Mesothelial cell of epicardium (in vitro differentiated cells): ENCODE data around the gene RAX2. TPM values are rescaled to one million over a fixed set of nuclear protein-coding genes. Genes with fewer than 3 reads are reported as not detected.
A peak's percentile ranks its signal among the peaks of the same experiment; 100 is the strongest.

Source experiments
- DNase-seq, 2 experiments: peaks; one replicate each; pipeline ENCODE4 v3.0.0; 2021; ENCODE audit warnings: low spot score in 2 of 2; ENCODE audit not compliant: unreplicated experiment in 2 of 2
- H3K27ac Mint-ChIP-seq: 2 replicates; pipeline ENCODE4 v1.8.0; 2021; ENCODE audit warnings: mixed read lengths
- H3K27me3 Mint-ChIP-seq: 2 replicates; pipeline ENCODE4 v1.8.0; 2021; ENCODE audit warnings: low read depth, mixed read lengths
- H3K36me3 Mint-ChIP-seq: 2 replicates; pipeline ENCODE4 v1.8.0; 2021; ENCODE audit warnings: mixed read lengths
- H3K4me1 Mint-ChIP-seq: 2 replicates; pipeline ENCODE4 v1.8.0; 2021; ENCODE audit warnings: mixed read lengths
- H3K4me3 Mint-ChIP-seq: 2 replicates; pipeline ENCODE4 v1.8.0; 2021; ENCODE audit warnings: mild to moderate bottlenecking, moderate library complexity, mixed read lengths
- H3K9me3 Mint-ChIP-seq: 2 replicates; pipeline ENCODE4 v1.8.0; 2021; ENCODE audit warnings: mixed read lengths
- total RNA-seq: library from RNA; stranded (reverse); gene quantifications from 3 replicates; pipeline ENCODE4 v1.2.1, GENCODE V29; 2021
- TF ChIP-seq, protein P1 (sequence below): fragments of 200-600 bp; sonication (generic); IDR thresholded peaks from one replicate; pipeline ENCODE4 v1.5.0; 2021; ENCODE audit warnings: antibody characterized with exemption; ENCODE audit not compliant: unreplicated experiment

RAX2 gene
- total RNA-seq, 1 donor from 2014 or later, result not detected

- peaks cover 16% of the 10 kb centered on the region for H3K9me3 Mint-ChIP-seq
- H3K36me3 Mint-ChIP-seq, result peaks cover 12% of the 10 kb centered on the region
- peak overlapping the region; percentile 23 for H3K4me3 Mint-ChIP-seq
- TF ChIP-seq, protein P1, sequence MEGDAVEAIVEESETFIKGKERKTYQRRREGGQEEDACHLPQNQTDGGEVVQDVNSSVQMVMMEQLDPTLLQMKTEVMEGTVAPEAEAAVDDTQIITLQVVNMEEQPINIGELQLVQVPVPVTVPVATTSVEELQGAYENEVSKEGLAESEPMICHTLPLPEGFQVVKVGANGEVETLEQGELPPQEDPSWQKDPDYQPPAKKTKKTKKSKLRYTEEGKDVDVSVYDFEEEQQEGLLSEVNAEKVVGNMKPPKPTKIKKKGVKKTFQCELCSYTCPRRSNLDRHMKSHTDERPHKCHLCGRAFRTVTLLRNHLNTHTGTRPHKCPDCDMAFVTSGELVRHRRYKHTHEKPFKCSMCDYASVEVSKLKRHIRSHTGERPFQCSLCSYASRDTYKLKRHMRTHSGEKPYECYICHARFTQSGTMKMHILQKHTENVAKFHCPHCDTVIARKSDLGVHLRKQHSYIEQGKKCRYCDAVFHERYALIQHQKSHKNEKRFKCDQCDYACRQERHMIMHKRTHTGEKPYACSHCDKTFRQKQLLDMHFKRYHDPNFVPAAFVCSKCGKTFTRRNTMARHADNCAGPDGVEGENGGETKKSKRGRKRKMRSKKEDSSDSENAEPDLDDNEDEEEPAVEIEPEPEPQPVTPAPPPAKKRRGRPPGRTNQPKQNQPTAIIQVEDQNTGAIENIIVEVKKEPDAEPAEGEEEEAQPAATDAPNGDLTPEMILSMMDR, result no peak
- DNase-seq, result no peak
- peaks cover 56% of the 10 kb centered on the region for H3K27me3 Mint-ChIP-seq
- no peak overlapping the region for H3K27ac Mint-ChIP-seq
- peaks cover 2% of the 10 kb centered on the region for H3K4me1 Mint-ChIP-seq
Measured at GRCh38 chr19:3783660-3784584, 11.9 kb upstream of the RAX2 start.

GRCh38 chr19:3782903-3783302 lies 10.9 kb upstream of the RAX2 start:
- DNase-seq, result no peak
- peaks cover 2% of the 10 kb centered on the region for H3K4me1 Mint-ChIP-seq
- peaks cover 50% of the 10 kb centered on the region for H3K27me3 Mint-ChIP-seq
- peaks cover 12% of the 10 kb centered on the region for H3K36me3 Mint-ChIP-seq
- no peak overlapping the region for H3K4me3 Mint-ChIP-seq
- H3K9me3 Mint-ChIP-seq, result peaks cover 16% of the 10 kb centered on the region
- no peak overlapping the region for H3K27ac Mint-ChIP-seq
- TF ChIP-seq, protein P1, result no peak

DNA sequence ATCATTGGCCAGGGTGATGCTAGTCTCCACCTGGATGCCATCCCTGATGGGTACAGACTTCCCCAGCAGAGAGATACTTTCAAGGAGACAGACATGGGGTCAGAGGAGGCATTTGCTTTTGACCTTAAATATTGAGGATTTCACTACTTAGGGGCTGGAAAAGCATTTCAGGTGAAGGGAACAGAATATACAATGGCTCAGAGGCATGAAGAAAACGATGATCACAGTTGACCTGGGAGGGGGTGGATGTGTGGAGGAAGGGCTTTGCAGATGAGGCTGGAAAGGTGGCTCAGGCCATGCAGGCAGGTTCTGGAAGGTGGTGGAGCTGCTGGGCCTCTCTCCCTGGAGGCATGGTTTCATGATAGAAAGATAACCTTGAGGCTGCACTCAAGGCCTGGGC lies 10.3 kb upstream of the RAX2 start:
- Mint-ChIP-seq H3K4me3 (no peak overlapping the region), H3K4me1 (peaks cover 2% of the 10 kb centered on the region), H3K9me3 (peaks cover 16% of the 10 kb centered on the region), H3K27ac (no peak overlapping the region), H3K36me3 (peaks cover 12% of the 10 kb centered on the region), H3K27me3 (peaks cover 47% of the 10 kb centered on the region)
- no peak for DNase-seq
- TF ChIP-seq, protein P1, result no peak

- DNase-seq, result no peak
- TF ChIP-seq, protein P1, result no peak
- Mint-ChIP-seq H3K36me3 (peaks cover 12% of the 10 kb centered on the region), H3K4me3 (no peak overlapping the region), H3K27ac (no peak overlapping the region), H3K9me3 (peaks cover 16% of the 10 kb centered on the region), H3K4me1 (peaks cover 2% of the 10 kb centered on the region), H3K27me3 (peaks cover 39% of the 10 kb centered on the region)
Measured at GRCh38 chr19:3781603-3782002, 9.6 kb upstream of the RAX2 start.

- DNase-seq, result no peak
- H3K4me3 Mint-ChIP-seq, result no peak overlapping the region
- no peak overlapping the region for H3K27ac Mint-ChIP-seq
- TF ChIP-seq, protein P1, result no peak
- H3K9me3 Mint-ChIP-seq, result peaks cover 16% of the 10 kb centered on the region
- H3K4me1 Mint-ChIP-seq, result peaks cover 2% of the 10 kb centered on the region
- H3K27me3 Mint-ChIP-seq, result peaks cover 37% of the 10 kb centered on the region
- peaks cover 12% of the 10 kb centered on the region for H3K36me3 Mint-ChIP-seq
Measured at GRCh38 chr19:3780786-3781304, 8.8 kb upstream of the RAX2 start.
